PC-3 (cell line): ENCODE data around the gene CACNA1B. TPM values are rescaled to one million over a fixed set of nuclear protein-coding genes. Genes with fewer than 3 reads are reported as not detected.
"Not testable (repeated sequence)": the region's sequence is repeated elsewhere in the genome, so short reads cannot be mapped to it uniquely, and the experiment has no call there.

ENCODE experiments used
- ATAC-seq: fragments of 200-7000 bp; cut with Tn5 transposase; 2 replicates; pipeline ENCODE4 v1.9.1; 2020; ENCODE audit warnings: mild to moderate bottlenecking, moderate library complexity
- BruUV-seq: library from RNA; stranded (reverse); fragments of 400-500 nt; replicated peaks from 2 replicates; lab custom pipeline; 2021; lab: Mats Ljungman, UMichigan
- CTCF ChIA-PET: fragments of 300-600 bp; sonication (Branson Sonifier 250); formaldehyde crosslinking; loops from one replicate; lab custom pipeline; 2022; ENCODE audit warnings: antibody characterized with exemption; lab: Charles Lee
- POLR2A ChIA-PET: fragments of 300-600 bp; sonication (Branson Sonifier 250); formaldehyde crosslinking; loops from one replicate; lab custom pipeline; 2022; ENCODE audit warnings: antibody characterized with exemption; ENCODE audit not compliant: unreplicated experiment; lab: Charles Lee
- DNase-seq: peaks from one replicate; pipeline ENCODE4 v3.0.0-alpha.2; 2015
- H2AFZ ChIP-seq: fragments of 300-600 bp; sonication (generic); 2 replicates; pipeline ENCODE4 v1.6.0; 2016; ENCODE audit warnings: antibody characterized with exemption, low read length
- H3F3A ChIP-seq: fragments of 300-600 bp; sonication (generic); one replicate; pipeline ENCODE4 v1.6.0; 2017; ENCODE audit warnings: antibody characterized with exemption, low read length, control low read depth, mild to moderate bottlenecking; ENCODE audit not compliant: unreplicated experiment
- H3K27ac ChIP-seq: fragments of 300-600 bp; sonication (generic); 2 replicates; pipeline ENCODE4 v1.5.1; 2016; ENCODE audit warnings: mild to moderate bottlenecking, low read length
- H3K27me3 ChIP-seq: fragments of 300-600 bp; sonication (generic); 2 replicates; pipeline ENCODE4 v1.6.1; 2016; ENCODE audit warnings: low read length, mixed read lengths
- H3K36me3 ChIP-seq: fragments of 300-600 bp; sonication (generic); 2 replicates; pipeline ENCODE4 v1.6.1; 2016; ENCODE audit warnings: low read depth, mixed run types, low read length, mixed read lengths
- H3K4me1 ChIP-seq: fragments of 300-600 bp; sonication (generic); 2 replicates; pipeline ENCODE4 v1.5.1; 2016; ENCODE audit warnings: low read length; ENCODE audit not compliant: insufficient read depth
- H3K4me2 ChIP-seq: fragments of 300-600 bp; sonication (generic); 2 replicates; pipeline ENCODE4 v1.6.0; 2016; ENCODE audit warnings: low read length
- H3K4me3 ChIP-seq: fragments of 300-600 bp; sonication (generic); 2 replicates; pipeline ENCODE4 v1.5.1; 2016; ENCODE audit warnings: mild to moderate bottlenecking, low read length, mixed read lengths
- H3K79me2 ChIP-seq: fragments of 300-600 bp; sonication (generic); 2 replicates; pipeline ENCODE4 v1.6.1; 2017; ENCODE audit warnings: low read length, mixed read lengths
- H3K9ac ChIP-seq: fragments of 300-600 bp; sonication (generic); 2 replicates; pipeline ENCODE4 v1.6.0; 2016; ENCODE audit warnings: mild to moderate bottlenecking, low read length
- H3K9me2 ChIP-seq: fragments of 300-600 bp; sonication (generic); replicated peaks from 2 replicates; pipeline ENCODE4 v1.6.1; 2016; ENCODE audit warnings: mixed run types, low read length, mixed read lengths
- H3K9me3 ChIP-seq: fragments of 300-600 bp; sonication (generic); 2 replicates; pipeline ENCODE4 v1.6.1; 2016; ENCODE audit warnings: low read length, mixed read lengths
- H4K20me1 ChIP-seq: fragments of 300-600 bp; sonication (generic); 2 replicates; pipeline ENCODE4 v1.6.1; 2016; ENCODE audit warnings: low read length, mixed read lengths
- intact Hi-C: fragments of 100-400 bp; cut with micrococcal nuclease; formaldehyde crosslinking; loops from 2 replicates; pipeline ENCODE4 v1.9.0; 2023
- microRNA-seq: library from miRNA; unstranded; fragments of <30 nt; microRNA quantifications from one replicate; pipeline ENCODE4 v1.1.0, GENCODE V29; 2020; ENCODE audit not compliant: unreplicated experiment
- total RNA-seq: library from RNA; depleted of rRNA; stranded (reverse); fragments of >200 nt; gene quantifications from 2 replicates; pipeline ENCODE4 v1.2.3, GENCODE V29; 2014
- TF ChIP-seq, protein P1 (sequence below): fragments of 300-600 bp; sonication (generic); conservative IDR thresholded peaks from 2 replicates; pipeline ENCODE4 v1.5.1; 2017; ENCODE audit warnings: antibody characterized with exemption, low read depth, mild to moderate bottlenecking, low read length

CACNA1B gene
- total RNA-seq, 1 experiment from 2014 or later, result not detected

DNA sequence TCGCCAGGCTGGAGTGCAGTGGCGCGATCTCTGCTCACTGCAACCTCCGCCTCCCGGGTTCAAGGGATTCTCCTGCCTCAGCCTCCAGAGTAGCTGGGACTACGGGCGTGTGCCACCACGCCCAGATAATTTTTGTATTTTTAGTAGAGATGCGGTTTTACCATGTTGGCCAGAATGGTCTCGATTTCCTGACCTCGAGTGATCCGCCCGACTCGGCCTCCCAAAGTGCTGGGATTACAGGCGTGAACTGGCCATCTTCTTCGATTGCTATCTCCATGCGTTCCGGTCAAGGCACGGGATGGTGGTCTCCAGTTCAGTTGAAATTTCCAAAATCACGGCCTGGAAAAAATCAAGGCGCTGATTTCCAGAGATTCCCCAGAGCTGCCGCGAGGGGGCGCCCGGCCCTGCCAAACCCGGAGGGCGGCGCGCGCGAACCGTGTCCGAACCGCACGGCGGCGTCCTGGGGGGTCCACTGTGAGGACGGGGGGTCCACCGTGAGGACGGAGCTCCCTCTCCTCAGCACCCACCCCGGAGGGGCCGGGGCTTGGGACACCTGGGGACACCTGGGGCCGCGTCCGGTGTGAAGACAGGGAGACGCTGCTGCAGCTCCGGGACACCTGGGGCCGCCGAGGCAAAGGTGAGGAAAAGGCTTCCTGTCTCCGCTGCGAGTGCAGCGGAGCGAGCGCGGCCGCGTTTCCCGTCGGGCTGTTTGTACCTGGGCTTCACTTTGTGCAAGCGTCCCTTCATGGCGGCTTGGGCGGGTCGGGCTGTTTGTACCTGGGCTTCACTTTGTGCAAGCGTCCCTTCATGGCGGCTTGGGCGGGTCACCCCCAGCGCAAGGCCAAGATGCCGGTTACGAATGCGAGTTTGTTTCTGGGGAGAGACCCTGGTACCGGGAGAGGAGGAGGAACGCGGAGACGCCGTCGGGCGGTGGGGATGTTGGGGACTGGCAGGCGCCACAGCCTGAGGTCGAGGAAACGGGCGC is 272.4 kb downstream of the CACNA1B start:
- H3K4me1 ChIP-seq, H3K27me3 ChIP-seq, H2AFZ ChIP-seq, H3K9me2 ChIP-seq, DNase-seq, BruUV-seq, H4K20me1 ChIP-seq, H3K4me2 ChIP-seq, H3K27ac ChIP-seq, H3K9ac ChIP-seq, H3F3A ChIP-seq, ATAC-seq, CTCF ChIA-PET, H3K9me3 ChIP-seq, H3K4me3 ChIP-seq, H3K79me2 ChIP-seq, POLR2A ChIA-PET, intact Hi-C loops, H3K36me3 ChIP-seq: not testable (repeated sequence)
- TF ChIP-seq, protein P1, sequence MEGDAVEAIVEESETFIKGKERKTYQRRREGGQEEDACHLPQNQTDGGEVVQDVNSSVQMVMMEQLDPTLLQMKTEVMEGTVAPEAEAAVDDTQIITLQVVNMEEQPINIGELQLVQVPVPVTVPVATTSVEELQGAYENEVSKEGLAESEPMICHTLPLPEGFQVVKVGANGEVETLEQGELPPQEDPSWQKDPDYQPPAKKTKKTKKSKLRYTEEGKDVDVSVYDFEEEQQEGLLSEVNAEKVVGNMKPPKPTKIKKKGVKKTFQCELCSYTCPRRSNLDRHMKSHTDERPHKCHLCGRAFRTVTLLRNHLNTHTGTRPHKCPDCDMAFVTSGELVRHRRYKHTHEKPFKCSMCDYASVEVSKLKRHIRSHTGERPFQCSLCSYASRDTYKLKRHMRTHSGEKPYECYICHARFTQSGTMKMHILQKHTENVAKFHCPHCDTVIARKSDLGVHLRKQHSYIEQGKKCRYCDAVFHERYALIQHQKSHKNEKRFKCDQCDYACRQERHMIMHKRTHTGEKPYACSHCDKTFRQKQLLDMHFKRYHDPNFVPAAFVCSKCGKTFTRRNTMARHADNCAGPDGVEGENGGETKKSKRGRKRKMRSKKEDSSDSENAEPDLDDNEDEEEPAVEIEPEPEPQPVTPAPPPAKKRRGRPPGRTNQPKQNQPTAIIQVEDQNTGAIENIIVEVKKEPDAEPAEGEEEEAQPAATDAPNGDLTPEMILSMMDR, result peak; percentile 34; the same call in 1 of the 2 replicates

DNA sequence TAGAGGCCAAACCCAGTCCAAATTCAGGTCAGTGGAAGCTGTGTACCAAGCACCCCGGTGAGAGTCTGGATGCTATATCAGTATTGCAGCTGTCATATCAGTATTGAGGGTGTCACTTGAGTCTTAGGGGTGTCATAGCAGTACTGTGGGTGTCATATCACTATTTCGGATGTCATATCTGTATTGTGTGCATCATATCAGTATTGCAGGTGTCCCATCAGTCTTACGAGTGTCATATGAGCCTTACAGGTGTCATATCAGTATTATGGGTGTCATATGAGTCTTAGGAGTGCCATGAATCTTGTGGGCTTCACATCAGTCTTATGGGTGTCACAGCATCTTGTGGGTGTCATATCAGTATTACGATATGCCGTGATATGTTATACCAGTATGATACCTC is 278.2 kb downstream of the CACNA1B start:
- H3K27ac ChIP-seq, CTCF ChIA-PET, H3K9me3 ChIP-seq, H3K4me1 ChIP-seq, H3K4me2 ChIP-seq, BruUV-seq, intact Hi-C loops, H2AFZ ChIP-seq, H3K36me3 ChIP-seq, H3K9me2 ChIP-seq, H4K20me1 ChIP-seq, H3K4me3 ChIP-seq, ATAC-seq, POLR2A ChIA-PET, H3K27me3 ChIP-seq, H3F3A ChIP-seq, H3K79me2 ChIP-seq, DNase-seq, H3K9ac ChIP-seq: not testable (repeated sequence)

DNA sequence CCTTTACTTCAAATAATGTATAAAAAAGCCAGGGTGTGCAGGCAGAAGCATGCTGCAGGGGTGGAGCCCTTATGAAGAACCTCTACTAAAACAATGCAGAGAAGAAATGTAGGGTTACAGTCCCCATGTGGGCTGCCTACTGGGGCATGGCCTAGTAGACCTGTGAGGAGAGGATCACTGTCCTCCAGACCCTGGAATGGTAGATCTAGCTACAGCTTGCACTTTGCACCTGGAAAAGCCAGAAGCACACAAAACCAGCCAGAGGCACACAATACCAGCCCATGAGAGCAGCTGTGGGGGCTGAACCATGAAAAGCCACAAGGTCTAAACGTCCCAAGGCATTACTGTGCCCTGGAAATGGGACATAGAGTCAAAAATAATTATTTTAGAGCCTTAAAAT is 289.2 kb downstream of the CACNA1B start:
- H3K36me3 ChIP-seq, H3K9ac ChIP-seq, H3K4me2 ChIP-seq, H3K4me3 ChIP-seq, H3K4me1 ChIP-seq, DNase-seq, intact Hi-C loops, H3K9me3 ChIP-seq, BruUV-seq, H3K79me2 ChIP-seq, H4K20me1 ChIP-seq, H2AFZ ChIP-seq, POLR2A ChIA-PET, H3F3A ChIP-seq, CTCF ChIA-PET, H3K9me2 ChIP-seq, H3K27ac ChIP-seq, H3K27me3 ChIP-seq, ATAC-seq: not testable (repeated sequence)

Small RNAs within 50 kb of the gene (microRNA-seq; reads per million reads assigned to microRNA genes)
- not detected for gene MIR602
